Activated B cell treated with CpG ODN at 0.5 μM for 24 hours (primary cell): ENCODE data around the gene KDF1. TPM values are rescaled to one million over a fixed set of nuclear protein-coding genes. Genes with fewer than 3 reads are reported as not detected.

Source experiments
- ATAC-seq: fragments of 200-7000 bp; cut with Tn5 transposase; one replicate; pipeline ENCODE4 v1.10.0; 2021; ENCODE audit warnings: low read depth, mild to moderate bottlenecking, moderate library complexity
- CTCF ChIA-PET: fragments of 350-600 bp; sonication (Branson Sonifier 250); formaldehyde crosslinking; loops from one replicate; lab custom pipeline; 2021; ENCODE audit warnings: antibody characterized with exemption; lab: Charles Lee
- POLR2A ChIA-PET: fragments of 350-600 bp; sonication (Branson Sonifier 250); formaldehyde crosslinking; loops from one replicate; lab custom pipeline; 2021; ENCODE audit warnings: antibody characterized with exemption; lab: Charles Lee
- DNase-seq: peaks from one replicate; pipeline ENCODE4 v3.0.0; 2022
- H3K27ac Mint-ChIP-seq: one replicate; pipeline ENCODE4 v1.8.0; 2020; ENCODE audit warnings: mixed read lengths
- H3K27me3 Mint-ChIP-seq: one replicate; pipeline ENCODE4 v1.8.0; 2021; ENCODE audit warnings: mixed read lengths
- H3K36me3 Mint-ChIP-seq: one replicate; pipeline ENCODE4 v1.8.0; 2021; ENCODE audit warnings: low read depth, mixed read lengths
- H3K4me1 Mint-ChIP-seq: one replicate; pipeline ENCODE4 v1.8.0; 2021; ENCODE audit warnings: mixed read lengths
- H3K4me3 Mint-ChIP-seq: one replicate; pipeline ENCODE4 v1.8.0; 2020; ENCODE audit warnings: mild to moderate bottlenecking, mixed read lengths
- H3K9me3 Mint-ChIP-seq: one replicate; pipeline ENCODE4 v1.8.0; 2020; ENCODE audit warnings: mixed read lengths
- intact Hi-C: fragments of 100-400 bp; cut with micrococcal nuclease; formaldehyde crosslinking; loops from one replicate; pipeline ENCODE4 v1.15.1; 2024
- total RNA-seq: library from RNA; stranded (reverse); gene quantifications from 2 replicates; pipeline ENCODE4 v1.2.3, GENCODE V29; 2022
- TF ChIP-seq, protein P1 (sequence below): fragments of 200-600 bp; IDR thresholded peaks from one replicate; pipeline ENCODE4 v1.8.0; 2022; ENCODE audit warnings: antibody characterized with exemption, mild to moderate bottlenecking

KDF1 gene
- total RNA-seq, 1 donor from 2014 or later = 0.75 TPM

DNA sequence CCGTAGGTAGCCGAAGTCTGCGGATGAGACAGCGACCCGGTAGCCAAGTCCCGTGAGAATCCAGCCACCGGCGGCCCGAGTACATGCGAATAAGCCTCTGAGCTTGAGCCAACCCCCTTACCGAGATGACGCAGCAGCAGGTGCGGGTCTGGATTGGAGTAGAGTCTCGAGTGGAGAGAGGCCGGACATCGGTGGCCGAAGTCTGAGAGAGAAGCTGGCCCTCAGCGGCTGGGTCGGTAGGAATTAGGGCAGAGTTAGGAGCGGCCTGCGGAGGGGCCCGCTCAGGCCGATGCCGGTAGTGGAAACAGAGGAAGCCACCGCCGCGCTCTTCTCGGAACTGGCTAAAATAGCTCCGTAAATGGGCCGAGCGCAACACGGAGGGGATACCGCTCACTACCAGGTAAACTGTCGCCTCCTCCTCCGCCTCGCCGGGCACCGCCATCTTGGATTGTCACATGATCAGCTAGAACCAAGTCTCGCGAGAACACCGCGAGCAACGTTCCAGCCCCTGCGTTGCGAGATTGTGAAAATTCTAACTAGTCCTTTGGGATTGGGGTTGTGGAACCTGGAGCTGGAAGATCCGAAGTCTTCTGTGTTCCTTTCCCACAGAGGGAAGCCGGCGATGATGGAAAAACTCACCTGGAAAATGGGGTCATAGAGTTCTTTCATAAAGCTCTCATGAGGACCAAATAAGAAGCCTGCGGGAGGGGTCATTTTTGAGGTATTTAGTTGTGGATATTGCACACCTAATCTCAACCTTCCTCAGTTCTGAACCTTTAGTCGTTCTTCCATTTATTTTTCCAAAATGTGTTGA is 60.1 kb downstream of the KDF1 start, which contains the start of gene GPATCH3:
Gene GPATCH3, minus strand, starts transcription at position 467 of the 814 bp plus-strand sequence. Its CDS starts 25 bp downstream, at position 442.
- peak; percentile 68 for DNase-seq
- POLR2A ChIA-PET = interaction anchor here (0.6 to 4.5 kb wide), 26 partner anchors 8 to 1680 kb away, joined by 3 to 64 read pairs (median 4); partner anchors contain the start of genes CEP85, FAM76A, GPN2 and HMGN2
- intact Hi-C loops = loop anchor here (1.0 kb wide), 3 partner anchors 10 to 93 kb away; partner anchors contain the start of genes GPN2, NUDC and TRNP1
- Mint-ChIP-seq H3K9me3 (no peaks in the 10 kb centered on the region), H3K27me3 (no peaks in the 10 kb centered on the region), H3K36me3 (peaks cover 28% of the 10 kb centered on the region), H3K27ac (peak within 1 kb of the TSS; percentile 100), H3K4me1 (peaks cover 32% of the 10 kb centered on the region), H3K4me3 (peak within 1 kb of the TSS; percentile 99)
- ATAC-seq = peak; percentile 89
- TF ChIP-seq, protein P1, sequence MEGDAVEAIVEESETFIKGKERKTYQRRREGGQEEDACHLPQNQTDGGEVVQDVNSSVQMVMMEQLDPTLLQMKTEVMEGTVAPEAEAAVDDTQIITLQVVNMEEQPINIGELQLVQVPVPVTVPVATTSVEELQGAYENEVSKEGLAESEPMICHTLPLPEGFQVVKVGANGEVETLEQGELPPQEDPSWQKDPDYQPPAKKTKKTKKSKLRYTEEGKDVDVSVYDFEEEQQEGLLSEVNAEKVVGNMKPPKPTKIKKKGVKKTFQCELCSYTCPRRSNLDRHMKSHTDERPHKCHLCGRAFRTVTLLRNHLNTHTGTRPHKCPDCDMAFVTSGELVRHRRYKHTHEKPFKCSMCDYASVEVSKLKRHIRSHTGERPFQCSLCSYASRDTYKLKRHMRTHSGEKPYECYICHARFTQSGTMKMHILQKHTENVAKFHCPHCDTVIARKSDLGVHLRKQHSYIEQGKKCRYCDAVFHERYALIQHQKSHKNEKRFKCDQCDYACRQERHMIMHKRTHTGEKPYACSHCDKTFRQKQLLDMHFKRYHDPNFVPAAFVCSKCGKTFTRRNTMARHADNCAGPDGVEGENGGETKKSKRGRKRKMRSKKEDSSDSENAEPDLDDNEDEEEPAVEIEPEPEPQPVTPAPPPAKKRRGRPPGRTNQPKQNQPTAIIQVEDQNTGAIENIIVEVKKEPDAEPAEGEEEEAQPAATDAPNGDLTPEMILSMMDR = no peak
- CTCF ChIA-PET = interaction anchor here (1.1 to 1.5 kb wide), 3 partner anchors 10 to 457 kb away, joined by 3 to 6 read pairs (median 3); partner anchors contain the start of gene GPN2

Other genes starting within 250 kb of the KDF1 start
- 29.6 and 35.4 TPM in 2 replicates for gene PIGV, start 172.5 kb downstream of the KDF1 start, total RNA-seq
- 27.1 and 30.3 TPM in 2 replicates for gene ZDHHC18, start 133.8 kb downstream of the KDF1 start, total RNA-seq
- gene SFN, start 97.3 kb downstream of the KDF1 start, total RNA-seq = 0.22 and 0.29 TPM in 2 replicates
- 42.6 and 48.6 TPM in 2 replicates for gene GPN2, start 70.2 kb downstream of the KDF1 start, total RNA-seq
- 24.0 and 26.0 TPM in 2 replicates for gene GPATCH3, start 60.0 kb downstream of the KDF1 start, total RNA-seq
- gene NR0B2, start 46.5 kb downstream of the KDF1 start, total RNA-seq = not detected in 2 replicates
- 71.7 and 73.7 TPM in 2 replicates for gene NUDC, start 38.7 kb downstream of the KDF1 start, total RNA-seq
- gene TRNP1, start 33.2 kb upstream of the KDF1 start, total RNA-seq = 0.24 and 0.44 TPM in 2 replicates
- not detected in 2 replicates for gene TENT5B, start 52.4 kb upstream of the KDF1 start, total RNA-seq
- gene SLC9A1, start 194.7 kb upstream of the KDF1 start, total RNA-seq = 12.2 and 13.6 TPM in 2 replicates